Cardiac fibroblast (primary cell): ENCODE data around the gene GIT2.

ENCODE experiments used
- DNase-seq, 2 donors: peaks; one replicate each; pipeline versions ENCODE4 v3.0.0 to v3.0.0-alpha.2; 2010; ENCODE audit warnings: low read depth in 2 of 2
- H3K4me3 ChIP-seq, 2 donors: replicated peaks in 1 of 2; 1 replicate in 1 of 2; 2 replicates in 1 of 2; pipeline ENCODE4 v1.5.1; 2011; ENCODE audit warnings: low read depth in 2 of 2, low read length in 2 of 2, mild to moderate bottlenecking in 2 of 2, moderate library complexity in 1 of 2
- CTCF ChIP-seq: IDR thresholded peaks from one replicate; pipeline ENCODE4 v1.5.1; 2011; ENCODE audit warnings: low read depth, mild to moderate bottlenecking, low read length, inconsistent platforms

GIT2 gene

DNA sequence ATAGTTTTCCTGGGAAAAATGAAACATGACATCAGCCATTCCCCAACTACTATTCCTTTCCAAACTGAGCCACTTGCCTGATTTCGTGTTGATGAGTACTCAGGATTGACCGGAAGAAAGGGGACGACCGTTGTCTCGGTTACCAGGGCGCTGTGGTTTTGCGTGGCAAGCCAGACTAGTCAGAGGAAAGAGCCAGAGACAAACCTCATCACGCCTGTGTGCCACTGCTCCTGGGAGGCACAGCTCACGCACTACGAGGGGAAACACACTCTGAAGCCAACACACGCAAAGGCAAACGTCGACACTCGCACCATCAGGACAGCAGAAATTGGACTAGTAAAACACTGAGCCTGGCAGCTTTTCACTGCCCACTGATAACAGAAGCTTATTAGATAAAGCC is 35.0 kb downstream of the GIT2 start:
- H3K4me3 ChIP-seq: no peak overlapping the region
- no peak for TF ChIP-seq CTCF
- DNase-seq: peak in 1 of 2 donors; percentile 44

- no peak for DNase-seq
- no peak overlapping the region for H3K4me3 ChIP-seq
- no peak for TF ChIP-seq CTCF
Observed at GRCh38 chr12:109959411-109960093, 36.6 kb downstream of the GIT2 start.

GRCh38 chr12:109958374-109958773 is 37.8 kb downstream of the GIT2 start:
- no peak for TF ChIP-seq CTCF
- no peak for DNase-seq
- no peak overlapping the region for H3K4me3 ChIP-seq

DNA sequence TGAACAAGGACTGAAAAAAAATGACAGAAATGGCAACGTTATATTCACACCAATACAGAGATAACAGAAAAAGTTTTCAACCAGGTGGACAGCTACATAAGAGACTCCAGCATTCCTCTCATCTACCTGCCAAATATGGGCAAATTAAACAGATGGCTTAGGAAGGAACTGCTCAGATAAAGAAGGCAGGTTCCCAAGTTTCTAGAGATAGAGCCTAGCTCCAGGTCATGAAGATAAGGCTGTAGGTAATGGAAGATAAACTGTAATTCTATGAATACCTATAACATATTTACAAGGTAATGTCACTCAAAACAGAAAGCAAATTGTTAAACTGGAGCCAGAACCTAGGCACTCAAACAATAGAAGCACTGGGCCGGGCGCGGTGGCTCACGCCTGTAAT is 42.5 kb downstream of the GIT2 start:
- DNase-seq: no peak

GRCh38 chr12:109952873-109953272 is 43.3 kb downstream of the GIT2 start:
- TF ChIP-seq CTCF: no peak
- no peak for DNase-seq
- no peak overlapping the region for H3K4me3 ChIP-seq

More for the DNA sequence above, 42.5 kb downstream of the GIT2 start:
- H3K4me3 ChIP-seq: no peak overlapping the region
- TF ChIP-seq CTCF: no peak

GRCh38 chr12:109952160-109952858 is 43.9 kb downstream of the GIT2 start:
- DNase-seq: no peak
- no peak for TF ChIP-seq CTCF
- H3K4me3 ChIP-seq: no peak overlapping the region
